ENCODE results near the gene ZMYND8. TPM values are rescaled to one million over a fixed set of nuclear protein-coding genes. Genes with fewer than 3 reads are reported as not detected.

ZMYND8 gene
- total RNA-seq, 4 donors from 2014 or later: 48.5 to 169 (median 54.1) TPM

- WGBS: 81% methylated on average over 12 of the region's 12 CpGs
- H3K4me1 ChIP-seq: no peaks in the 10 kb centered on the region
- no peaks in the 10 kb centered on the region for H3K9me3 ChIP-seq
- no peaks in the 10 kb centered on the region for H3K27me3 ChIP-seq
- no peak for DNase-seq (ENCODE audit: low spot score in 2 of 2)
- H3K36me3 ChIP-seq: peaks cover 15% of the 10 kb centered on the region
- no peak overlapping the region for H3K27ac ChIP-seq
- no peak for TF ChIP-seq POLR2A (IDR thresholded peaks at IDR 0.05)
- no peak overlapping the region for H3K4me3 ChIP-seq
Measured at GRCh38 chr20:47204008-47204849, 152.3 kb downstream of the ZMYND8 start.

GRCh38 chr20:47202733-47203667 lies 153.5 kb downstream of the ZMYND8 start:
- Histone ChIP-seq H3K36me3 (peaks cover 2% of the 10 kb centered on the region), H3K4me3 (no peak overlapping the region), H3K4me1 (no peaks in the 10 kb centered on the region), H3K27me3 (no peaks in the 10 kb centered on the region), H3K27ac (no peak overlapping the region), H3K9me3 (no peaks in the 10 kb centered on the region)
- TF ChIP-seq POLR2AphosphoS5 (IDR thresholded peaks at IDR 0.05) (no peak), POLR2A (IDR thresholded peaks at IDR 0.05) (no peak), EP300 (IDR thresholded peaks at IDR 0.05) (no peak), CTCF (IDR thresholded peaks at IDR 0.05) (no peak)
- 84% methylated on average over 8 of the region's 10 CpGs for WGBS
- no peak for DNase-seq (ENCODE audit: low spot score in 2 of 2)

- Histone ChIP-seq H3K4me1 (peaks cover 4% of the 10 kb centered on the region), H3K36me3 (no peaks in the 10 kb centered on the region), H3K4me3 (no peak overlapping the region), H3K27me3 (no peaks in the 10 kb centered on the region), H3K27ac (no peak overlapping the region), H3K9me3 (no peaks in the 10 kb centered on the region)
- TF ChIP-seq CTCF (IDR thresholded peaks at IDR 0.05) (no peak), POLR2A (IDR thresholded peaks at IDR 0.05) (no peak), EP300 (IDR thresholded peaks at IDR 0.05) (no peak), POLR2AphosphoS5 (IDR thresholded peaks at IDR 0.05) (no peak)
- WGBS: 84% methylated on average over 9 of the region's 9 CpGs
- no peak for DNase-seq (ENCODE audit: low spot score in 2 of 2)
Measured at GRCh38 chr20:47201074-47201730, 155.3 kb downstream of the ZMYND8 start.

GRCh38 chr20:47198996-47199552 lies 157.4 kb downstream of the ZMYND8 start:
- no peak for DNase-seq (ENCODE audit: low spot score in 2 of 2)
- no peaks in the 10 kb centered on the region for H3K27me3 ChIP-seq
- H3K4me1 ChIP-seq: peaks cover 8% of the 10 kb centered on the region
- H3K36me3 ChIP-seq: no peaks in the 10 kb centered on the region
- no peaks in the 10 kb centered on the region for H3K9me3 ChIP-seq
- no peak overlapping the region for H3K4me3 ChIP-seq
- WGBS: 93% methylated on average over 14 of the region's 14 CpGs
- TF ChIP-seq EP300 (IDR thresholded peaks at IDR 0.05) (no peak), POLR2AphosphoS5 (IDR thresholded peaks at IDR 0.05) (no peak), POLR2A (IDR thresholded peaks at IDR 0.05) (no peak), CTCF (IDR thresholded peaks at IDR 0.05) (no peak)
- no peak overlapping the region for H3K27ac ChIP-seq

GRCh38 chr20:47198254-47198671 lies 158.2 kb downstream of the ZMYND8 start:
- H3K36me3 ChIP-seq: no peaks in the 10 kb centered on the region
- TF ChIP-seq EP300 (IDR thresholded peaks at IDR 0.05) (no peak), CTCF (IDR thresholded peaks at IDR 0.05) (no peak), POLR2A (IDR thresholded peaks at IDR 0.05) (no peak), POLR2AphosphoS5 (IDR thresholded peaks at IDR 0.05) (no peak)
- H3K9me3 ChIP-seq: no peaks in the 10 kb centered on the region
- peaks cover 8% of the 10 kb centered on the region for H3K4me1 ChIP-seq
- H3K4me3 ChIP-seq: no peak overlapping the region
- 70% methylated on average over 3 of the region's 3 CpGs for WGBS
- no peak for DNase-seq (ENCODE audit: low spot score in 2 of 2)
- H3K27me3 ChIP-seq: no peaks in the 10 kb centered on the region
- H3K27ac ChIP-seq: no peak overlapping the region
